HEK293 (cell line): Measurements from ENCODE around the gene CDK14.

Experiments
- CTCF ChIA-PET: fragments of 350-600 bp; formaldehyde crosslinking; extraction: SDS; loops from one replicate; lab custom pipeline; 2021; ENCODE audit warnings: antibody characterized with exemption; lab: Yijun Ruan, JAX
- POLR2A ChIA-PET: fragments of 300-600 bp; formaldehyde crosslinking; extraction: SDS; loops from one replicate; lab custom pipeline; 2020; ENCODE audit warnings: antibody characterized with exemption, inconsistent platforms; lab: Yijun Ruan, JAX
- H3K27ac ChIP-seq: fragments of 200-500 bp; sonication (Bioruptor generic); 2 replicates; pipeline ENCODE4 v1.5.1; 2014; ENCODE audit warnings: low read depth, low read length, control low read depth, inconsistent platforms; ENCODE audit errors: extremely low read depth
- H3K36me3 ChIP-seq, 2 experiments: fragments of 200-500 bp in 1 of 2; sonication (Bioruptor generic) in 1 of 2; 1 replicate in 1 of 2; 2 replicates in 1 of 2; pipeline ENCODE4 v1.5.1; 2014 to 2017; ENCODE audit warnings: inconsistent platforms in 2 of 2, low read length in 2 of 2; ENCODE audit not compliant: control insufficient read depth in 2 of 2, insufficient read depth in 1 of 2
- H3K4me1 ChIP-seq: fragments of 200-500 bp; sonication (Bioruptor generic); 2 replicates; pipeline ENCODE4 v1.5.1; 2014; ENCODE audit warnings: mild to moderate bottlenecking, low read length, inconsistent platforms; ENCODE audit not compliant: control insufficient read depth, insufficient read depth
- H3K4me3 ChIP-seq: 2 replicates; pipeline ENCODE4 v1.5.1; 2011; ENCODE audit warnings: low read depth, mild to moderate bottlenecking, control low read depth, low read length, moderate library complexity
- H3K9me3 ChIP-seq: fragments of 200-500 bp; sonication (Bioruptor generic); 2 replicates; pipeline ENCODE4 v1.5.1; 2014; ENCODE audit warnings: low read depth, low read length, inconsistent platforms; ENCODE audit not compliant: control insufficient read depth, insufficient read depth
- EGR2 ChIP-seq: fragments of 450-650 bp; formaldehyde crosslinking; IDR thresholded peaks from 2 replicates; pipeline ENCODE4 v1.5.1; 2016; ENCODE audit warnings: low read depth, missing biosample characterization, missing genetic modification characterization
- GLI4 ChIP-seq: fragments of 450-650 bp; formaldehyde crosslinking; IDR thresholded peaks from 2 replicates; pipeline ENCODE4 v1.5.1; 2016; ENCODE audit warnings: missing biosample characterization, missing genetic modification characterization
- HIC1 ChIP-seq: fragments of 450-650 bp; formaldehyde crosslinking; IDR thresholded peaks from 2 replicates; pipeline ENCODE4 v1.5.1; 2016; ENCODE audit warnings: missing biosample characterization, missing genetic modification characterization
- PRDM1 ChIP-seq: fragments of 450-650 bp; formaldehyde crosslinking; IDR thresholded peaks from 2 replicates; pipeline ENCODE4; 2016; ENCODE audit warnings: missing biosample characterization, missing genetic modification characterization
- RBAK ChIP-seq: fragments of 450-650 bp; formaldehyde crosslinking; IDR thresholded peaks from 2 replicates; pipeline ENCODE4 v1.5.1; 2016; ENCODE audit warnings: missing biosample characterization, missing genetic modification characterization
- SCRT1 ChIP-seq: fragments of 450-650 bp; formaldehyde crosslinking; IDR thresholded peaks from 2 replicates; pipeline ENCODE4 v1.5.1; 2016; ENCODE audit warnings: missing biosample characterization, missing genetic modification characterization, borderline replicate concordance
- ZBTB21 ChIP-seq: fragments of 450-650 bp; formaldehyde crosslinking; IDR thresholded peaks from 2 replicates; pipeline ENCODE4 v1.5.1; 2017; ENCODE audit warnings: missing biosample characterization, missing genetic modification characterization
- ZFP37 ChIP-seq: fragments of 450-650 bp; formaldehyde crosslinking; IDR thresholded peaks from 2 replicates; pipeline ENCODE4 v1.5.1; 2016; ENCODE audit warnings: missing biosample characterization, missing genetic modification characterization
- ZNF112 ChIP-seq: fragments of 450-650 bp; formaldehyde crosslinking; IDR thresholded peaks from 2 replicates; pipeline ENCODE4 v1.5.0; 2017; ENCODE audit warnings: missing biosample characterization, missing genetic modification characterization
- ZNF175 ChIP-seq: fragments of 450-650 bp; formaldehyde crosslinking; IDR thresholded peaks from 2 replicates; pipeline ENCODE4 v1.5.1; 2016; ENCODE audit warnings: missing biosample characterization, missing genetic modification characterization
- ZNF335 ChIP-seq: fragments of 450-650 bp; formaldehyde crosslinking; conservative IDR thresholded peaks from 2 replicates; pipeline ENCODE4 v1.5.1; 2016; ENCODE audit warnings: missing biosample characterization, missing genetic modification characterization
- ZNF366 ChIP-seq: fragments of 450-650 bp; formaldehyde crosslinking; conservative IDR thresholded peaks from 2 replicates; pipeline ENCODE4 v1.5.1; 2016; ENCODE audit warnings: missing biosample characterization, missing genetic modification characterization
- ZNF433 ChIP-seq: fragments of 450-650 bp; formaldehyde crosslinking; IDR thresholded peaks from 2 replicates; pipeline ENCODE4 v1.5.1; 2016; ENCODE audit warnings: missing biosample characterization, missing genetic modification characterization, low read depth
- ZNF488 ChIP-seq: fragments of 450-650 bp; formaldehyde crosslinking; IDR thresholded peaks from 2 replicates; pipeline ENCODE4 v1.5.1; 2016; ENCODE audit warnings: missing biosample characterization, missing genetic modification characterization
- ZNF501 ChIP-seq: fragments of 450-650 bp; formaldehyde crosslinking; IDR thresholded peaks from 2 replicates; pipeline ENCODE4 v1.5.1; 2016; ENCODE audit warnings: missing biosample characterization, missing genetic modification characterization
- ZNF514 ChIP-seq: fragments of 450-650 bp; formaldehyde crosslinking; IDR thresholded peaks from 2 replicates; pipeline ENCODE4 v1.5.1; 2016; ENCODE audit warnings: missing biosample characterization, missing genetic modification characterization
- ZNF544 ChIP-seq: fragments of 450-650 bp; formaldehyde crosslinking; IDR thresholded peaks from 2 replicates; pipeline ENCODE4 v1.5.0; 2017; ENCODE audit warnings: missing biosample characterization, missing genetic modification characterization
- ZNF555 ChIP-seq: fragments of 450-650 bp; formaldehyde crosslinking; conservative IDR thresholded peaks from 2 replicates; pipeline ENCODE4 v1.5.1; 2017; ENCODE audit warnings: missing biosample characterization, mild to moderate bottlenecking, missing genetic modification characterization, inconsistent platforms
- ZNF670 ChIP-seq: fragments of 450-650 bp; formaldehyde crosslinking; IDR thresholded peaks from 2 replicates; pipeline ENCODE4 v1.5.1; 2016; ENCODE audit warnings: missing biosample characterization, missing genetic modification characterization, low read depth
- ZNF677 ChIP-seq: fragments of 450-650 bp; IDR thresholded peaks from 2 replicates; pipeline ENCODE4 v1.5.0; 2018; ENCODE audit warnings: missing biosample characterization, mild to moderate bottlenecking, missing genetic modification characterization, moderate library complexity
- ZNF785 ChIP-seq: fragments of 450-650 bp; formaldehyde crosslinking; IDR thresholded peaks from 2 replicates; pipeline ENCODE4 v1.5.1; 2016; ENCODE audit warnings: missing biosample characterization, missing genetic modification characterization
- ZNF792 ChIP-seq: fragments of 450-650 bp; formaldehyde crosslinking; IDR thresholded peaks from 2 replicates; pipeline ENCODE4 v1.5.1; 2016; ENCODE audit warnings: missing biosample characterization, missing genetic modification characterization
- ZNF837 ChIP-seq: fragments of 450-650 bp; formaldehyde crosslinking; IDR thresholded peaks from 2 replicates; pipeline ENCODE4 v1.5.1; 2016; ENCODE audit warnings: missing biosample characterization, missing genetic modification characterization
- ZXDB ChIP-seq: fragments of 450-650 bp; formaldehyde crosslinking; IDR thresholded peaks from 2 replicates; pipeline ENCODE4 v1.5.1; 2016; ENCODE audit warnings: missing biosample characterization, missing genetic modification characterization
- TF ChIP-seq, protein P1 (sequence below): fragments of 450-650 bp; formaldehyde crosslinking; IDR thresholded peaks from 2 replicates; pipeline ENCODE4 v1.5.1; 2016; ENCODE audit warnings: missing biosample characterization, missing genetic modification characterization
- TF ChIP-seq, protein P2 (sequence below): fragments of 450-650 bp; formaldehyde crosslinking; IDR thresholded peaks from 2 replicates; pipeline ENCODE4 v1.5.1; 2016; ENCODE audit warnings: missing biosample characterization, missing genetic modification characterization

Gene CDK14

DNA sequence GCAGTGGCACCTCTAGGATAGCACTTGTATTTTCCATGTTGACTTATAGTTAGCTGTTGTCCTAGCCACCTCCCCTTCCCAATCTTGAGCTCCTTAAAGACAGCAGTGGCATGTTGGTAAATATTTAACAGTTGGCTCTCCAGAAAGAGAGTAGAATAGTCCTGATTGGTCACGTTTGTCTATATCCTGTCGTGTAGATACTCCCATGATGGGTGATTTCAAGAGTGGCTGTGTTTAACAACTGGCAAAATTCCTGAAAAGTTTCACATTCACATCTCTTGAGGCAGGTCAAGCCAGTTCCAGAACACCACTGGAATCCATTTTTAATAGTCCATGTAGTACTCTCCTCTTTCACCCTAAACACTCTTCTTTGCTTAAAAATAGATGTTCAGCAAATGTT lies 599.9 kb downstream of the CDK14 start:
- Histone ChIP-seq H3K27ac (no peak overlapping the region), H3K4me1 (no peaks in the 10 kb centered on the region), H3K4me3 (no peak overlapping the region), H3K36me3 (no peaks in the 10 kb centered on the region)
- POLR2A ChIA-PET, result no interaction called here
- CTCF ChIA-PET, result no interaction called here
- TF ChIP-seq ZNF175 (no peak), ZNF433 (tag by site-specific recombination) (no peak), ZNF837 (no peak), ZNF488 (tag by site-specific recombination) (no peak), ZBTB21 (tag by site-specific recombination) (no peak), ZNF335 (tag by site-specific recombination) (no peak), ZNF514 (no peak), ZNF544 (tag by site-specific recombination) (no peak), EGR2 (tag by site-specific recombination) (no peak), ZNF366 (tag by site-specific recombination) (no peak)
- TF ChIP-seq, all 188 proteins: peak for 0
- H3K9me3 ChIP-seq, result no peaks in the 10 kb centered on the region

DNA sequence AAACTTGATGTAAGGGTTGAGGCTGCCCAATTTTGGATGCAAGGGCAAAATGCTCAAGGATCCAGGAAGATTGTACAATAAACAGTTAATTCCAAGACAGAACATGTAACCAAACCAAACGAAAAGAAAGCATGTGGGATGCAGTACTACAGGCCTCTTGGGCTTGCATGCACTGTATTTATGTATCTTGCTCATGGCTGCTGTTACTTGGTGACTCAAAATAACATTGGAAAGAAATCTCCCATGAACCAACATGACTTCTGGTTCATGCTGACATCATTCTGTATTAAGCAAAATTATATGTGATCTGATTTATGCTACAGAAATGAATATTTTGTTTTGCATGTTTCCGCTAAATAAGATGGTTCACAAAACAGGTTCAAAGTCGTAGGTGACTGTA lies 602.2 kb downstream of the CDK14 start:
- H3K4me1 ChIP-seq, result no peaks in the 10 kb centered on the region
- H3K9me3 ChIP-seq, result no peaks in the 10 kb centered on the region
- POLR2A ChIA-PET, result no interaction called here
- no peak for TF ChIP-seq RBAK (tag by site-specific recombination)
- TF ChIP-seq ZNF792 (tag by site-specific recombination), result no peak
- no peak for TF ChIP-seq ZNF677 (tag by site-specific recombination)
- TF ChIP-seq ZFP37 (tag by site-specific recombination), result no peak
- no peak for TF ChIP-seq SCRT1 (tag by site-specific recombination)
- TF ChIP-seq ZXDB (tag by site-specific recombination), result no peak
- TF ChIP-seq ZNF670 (tag by site-specific recombination), result no peak
- TF ChIP-seq, protein P1, sequence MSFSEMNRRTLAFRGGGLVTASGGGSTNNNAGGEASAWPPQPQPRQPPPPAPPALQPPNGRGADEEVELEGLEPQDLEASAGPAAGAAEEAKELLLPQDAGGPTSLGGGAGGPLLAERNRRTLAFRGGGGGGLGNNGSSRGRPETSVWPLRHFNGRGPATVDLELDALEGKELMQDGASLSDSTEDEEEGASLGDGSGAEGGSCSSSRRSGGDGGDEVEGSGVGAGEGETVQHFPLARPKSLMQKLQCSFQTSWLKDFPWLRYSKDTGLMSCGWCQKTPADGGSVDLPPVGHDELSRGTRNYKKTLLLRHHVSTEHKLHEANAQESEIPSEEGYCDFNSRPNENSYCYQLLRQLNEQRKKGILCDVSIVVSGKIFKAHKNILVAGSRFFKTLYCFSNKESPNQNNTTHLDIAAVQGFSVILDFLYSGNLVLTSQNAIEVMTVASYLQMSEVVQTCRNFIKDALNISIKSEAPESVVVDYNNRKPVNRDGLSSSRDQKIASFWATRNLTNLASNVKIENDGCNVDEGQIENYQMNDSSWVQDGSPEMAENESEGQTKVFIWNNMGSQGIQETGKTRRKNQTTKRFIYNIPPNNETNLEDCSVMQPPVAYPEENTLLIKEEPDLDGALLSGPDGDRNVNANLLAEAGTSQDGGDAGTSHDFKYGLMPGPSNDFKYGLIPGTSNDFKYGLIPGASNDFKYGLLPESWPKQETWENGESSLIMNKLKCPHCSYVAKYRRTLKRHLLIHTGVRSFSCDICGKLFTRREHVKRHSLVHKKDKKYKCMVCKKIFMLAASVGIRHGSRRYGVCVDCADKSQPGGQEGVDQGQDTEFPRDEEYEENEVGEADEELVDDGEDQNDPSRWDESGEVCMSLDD, result no peak
- TF ChIP-seq, all 188 proteins: peak for 0
- Histone ChIP-seq H3K36me3 (no peaks in the 10 kb centered on the region), H3K4me3 (no peak overlapping the region), H3K27ac (no peak overlapping the region)
- CTCF ChIA-PET, result no interaction called here

- POLR2A ChIA-PET, result no interaction called here
- H3K4me1 ChIP-seq, result no peaks in the 10 kb centered on the region
- H3K9me3 ChIP-seq, result no peaks in the 10 kb centered on the region
- CTCF ChIA-PET, result no interaction called here
- H3K36me3 ChIP-seq, result no peaks in the 10 kb centered on the region
- H3K4me3 ChIP-seq, result no peak overlapping the region
- H3K27ac ChIP-seq, result no peak overlapping the region
- TF ChIP-seq PRDM1, result no peak
- TF ChIP-seq HIC1 (tag by site-specific recombination), result no peak
- TF ChIP-seq, protein P2, sequence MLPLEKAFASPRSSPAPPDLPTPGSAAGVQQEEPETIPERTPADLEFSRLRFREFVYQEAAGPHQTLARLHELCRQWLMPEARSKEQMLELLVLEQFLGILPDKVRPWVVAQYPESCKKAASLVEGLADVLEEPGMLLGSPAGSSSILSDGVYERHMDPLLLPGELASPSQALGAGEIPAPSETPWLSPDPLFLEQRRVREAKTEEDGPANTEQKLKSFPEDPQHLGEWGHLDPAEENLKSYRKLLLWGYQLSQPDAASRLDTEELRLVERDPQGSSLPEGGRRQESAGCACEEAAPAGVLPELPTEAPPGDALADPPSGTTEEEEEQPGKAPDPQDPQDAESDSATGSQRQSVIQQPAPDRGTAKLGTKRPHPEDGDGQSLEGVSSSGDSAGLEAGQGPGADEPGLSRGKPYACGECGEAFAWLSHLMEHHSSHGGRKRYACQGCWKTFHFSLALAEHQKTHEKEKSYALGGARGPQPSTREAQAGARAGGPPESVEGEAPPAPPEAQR (tag by site-specific recombination), result no peak
- no peak for TF ChIP-seq ZNF555 (tag by site-specific recombination)
- no peak for TF ChIP-seq ZNF501
- TF ChIP-seq ZNF112 (tag by site-specific recombination), result no peak
- no peak for TF ChIP-seq GLI4 (tag by site-specific recombination)
- TF ChIP-seq ZNF785 (tag by site-specific recombination), result no peak
Measured at GRCh38 chr7:91199601-91200000, 603.5 kb downstream of the CDK14 start.
